Small intestine (tissue), 7 donors: ENCODE results near the gene PLEKHG4. TPM values are rescaled to one million over a fixed set of nuclear protein-coding genes. Genes with fewer than 3 reads are reported as not detected.

Source experiments
- DNase-seq, 2 donors: peaks; one replicate each; pipeline versions ENCODE4 v3.0.0 to v3.0.0-alpha.2; 2013
- FAIRE-seq: peaks from 2 replicates; lab custom pipeline; 2012; peaks lifted over from hg19 to GRCh38; lab: Jason Lieb, UNC
- H3K27ac ChIP-seq, 3 donors: one replicate each; pipeline ENCODE4 v1.5.1; 2013; ENCODE audit warnings: low read length in 2 of 3, mild to moderate bottlenecking in 2 of 3, control low read depth in 1 of 3, inconsistent platforms in 1 of 3, low read depth in 1 of 3, moderate library complexity in 1 of 3
- H3K27me3 ChIP-seq, 3 donors: one replicate each; pipeline ENCODE4 v1.6.1; 2013; ENCODE audit warnings: low read length in 3 of 3, inconsistent platforms in 1 of 3; ENCODE audit not compliant: control insufficient read depth in 3 of 3, insufficient read depth in 3 of 3
- H3K36me3 ChIP-seq, 3 donors: one replicate each; pipeline ENCODE4 v1.6.1; 2013; ENCODE audit warnings: low read length in 3 of 3, inconsistent platforms in 1 of 3, low read depth in 1 of 3, mild to moderate bottlenecking in 1 of 3, moderate library complexity in 1 of 3; ENCODE audit not compliant: control insufficient read depth in 3 of 3, insufficient read depth in 2 of 3
- H3K4me1 ChIP-seq, 3 donors: one replicate each; pipeline ENCODE4 v1.6.1; 2013; ENCODE audit warnings: low read length in 2 of 3, inconsistent platforms in 1 of 3, low read depth in 1 of 3, mild to moderate bottlenecking in 1 of 3, moderate library complexity in 1 of 3; ENCODE audit not compliant: control insufficient read depth in 3 of 3, insufficient read depth in 2 of 3
- H3K4me3 ChIP-seq, 3 donors: one replicate each; pipeline ENCODE4 v1.5.1; 2013; ENCODE audit warnings: low read length in 3 of 3, control low read depth in 1 of 3, inconsistent platforms in 1 of 3, low read depth in 1 of 3, mild to moderate bottlenecking in 1 of 3, moderate library complexity in 1 of 3
- H3K9me3 ChIP-seq, 2 donors: one replicate each; pipeline ENCODE4 v1.6.1; 2013; ENCODE audit warnings: low read depth in 1 of 2, low read length in 1 of 2; ENCODE audit not compliant: control insufficient read depth in 2 of 2, insufficient read depth in 1 of 2
- WGBS, 3 donors: extraction: QIAGEN DNeasy Blood & Tissue Kit; methylation state at CpG; one replicate each; pipeline ENCODE4 v1.1.7; 2013; 5-methylcytosine and 5-hydroxymethylcytosine counted together
- polyA plus RNA-seq, 4 donors: library from polyadenylated mRNA; stranded (reverse) in 3 of 4; unstranded in 1 of 4; fragments of 200-250 nt in 3 of 4; fragments of 120-200 nt in 1 of 4; gene quantifications; one replicate each; pipeline versions ENCODE4 v1.2.1 to v1.2.3, GENCODE V29; 2013
- donor health status: healthy with polysubstance abuse.
- donor health status: control.
- donor health status: control.
- donor health status: Bipolar disorder and iron deficiency.
- donor health status: healthy.

PLEKHG4 gene
- polyA plus RNA-seq, 4 donors, result 1.6 to 7.9 (median 4.9) TPM

GRCh38 chr16:67243481-67243880 is 35.9 kb upstream of the PLEKHG4 start:
- DNase-seq (no peak), FAIRE-seq (no peak)
- Histone ChIP-seq H3K4me3 (no peak overlapping the region), H3K4me1 (peaks cover 2 to 33% (median 5%) of the 10 kb centered on the region in 3 donors), H3K9me3 (no peaks in the 10 kb centered on the region), H3K27ac (peak overlapping the region in 1 of 3 donors; percentile 86), H3K36me3 (peaks cover 0 to 28% (median 4%) of the 10 kb centered on the region in 3 donors), H3K27me3 (peaks cover 0 to 8% (median 0%) of the 10 kb centered on the region in 3 donors)
- 76 to 83% (median 79%) methylated on average over 4 of the region's 4 CpGs for WGBS, 3 donors

- peaks cover 2 to 41% (median 5%) of the 10 kb centered on the region in 3 donors for H3K4me1 ChIP-seq
- H3K9me3 ChIP-seq, result no peaks in the 10 kb centered on the region
- FAIRE-seq, result no peak
- peak; percentile 15 to 61 for DNase-seq
- H3K27ac ChIP-seq, result peak overlapping the region in 1 of 3 donors; percentile 86
- H3K36me3 ChIP-seq, result peaks cover 0 to 17% (median 0%) of the 10 kb centered on the region in 3 donors
- peaks cover 0 to 18% (median 3%) of the 10 kb centered on the region in 3 donors for H3K27me3 ChIP-seq
- H3K4me3 ChIP-seq, result no peak overlapping the region
- WGBS, 3 donors, result 30 to 53% (median 43%) methylated on average over 5 of the region's 5 CpGs
Measured at GRCh38 chr16:67244387-67245185, 34.7 kb upstream of the PLEKHG4 start.

- Histone ChIP-seq H3K4me3 (no peak overlapping the region), H3K27me3 (peaks cover 0 to 24% (median 3%) of the 10 kb centered on the region in 3 donors), H3K27ac (peak overlapping the region in 1 of 3 donors; percentile 86), H3K36me3 (peaks cover 0 to 13% (median 0%) of the 10 kb centered on the region in 3 donors), H3K4me1 (peaks cover 2 to 41% (median 5%) of the 10 kb centered on the region in 3 donors), H3K9me3 (no peaks in the 10 kb centered on the region)
- FAIRE-seq, result no peak
- no peak for DNase-seq
- 47 to 57% (median 51%) methylated on average over 4 of the region's 4 CpGs for WGBS, 3 donors
Measured at GRCh38 chr16:67245186-67245585, 34.1 kb upstream of the PLEKHG4 start.

- peaks cover 0 to 29% (median 3%) of the 10 kb centered on the region in 3 donors for H3K27me3 ChIP-seq
- H3K36me3 ChIP-seq, result peaks cover 0 to 10% (median 0%) of the 10 kb centered on the region in 3 donors
- peak overlapping the region; percentile 59 to 86 (median 60) for H3K27ac ChIP-seq
- peaks cover 2 to 37% (median 5%) of the 10 kb centered on the region in 3 donors for H3K4me1 ChIP-seq
- peak in 1 of 2 donors; percentile 37 for DNase-seq
- no peaks in the 10 kb centered on the region for H3K9me3 ChIP-seq
- peak overlapping the region in 2 of 3 donors; percentile 73 to 78 for H3K4me3 ChIP-seq
- 7 to 18% (median 7%) methylated on average over 8 of the region's 8 CpGs for WGBS, 3 donors
- FAIRE-seq, result no peak
Measured at GRCh38 chr16:67245674-67246080, 33.7 kb upstream of the PLEKHG4 start.

- H3K27ac ChIP-seq, result peak overlapping the region; percentile 59 to 86 (median 60)
- peak; percentile 46 to 82 for DNase-seq
- no peaks in the 10 kb centered on the region for H3K9me3 ChIP-seq
- WGBS, 3 donors, result 0 to 2% (median 1%) methylated on average over 36 to 48 of the region's 48 CpGs
- peaks cover 2 to 32% (median 5%) of the 10 kb centered on the region in 3 donors for H3K4me1 ChIP-seq
- H3K4me3 ChIP-seq, result peak overlapping the region; percentile 73 to 88 (median 78)
- peaks cover 0 to 30% (median 3%) of the 10 kb centered on the region in 3 donors for H3K27me3 ChIP-seq
- no peak for FAIRE-seq
- peaks cover 0 to 9% (median 0%) of the 10 kb centered on the region in 3 donors for H3K36me3 ChIP-seq
Measured at GRCh38 chr16:67246081-67246755, 33.1 kb upstream of the PLEKHG4 start.

- DNase-seq (peak; percentile 87 to 88), FAIRE-seq (no peak)
- Histone ChIP-seq H3K9me3 (no peaks in the 10 kb centered on the region), H3K4me3 (peak overlapping the region; percentile 73 to 88 (median 78)), H3K27me3 (peaks cover 0 to 30% (median 3%) of the 10 kb centered on the region in 3 donors), H3K27ac (peak overlapping the region; percentile 59 to 86 (median 60)), H3K36me3 (peaks cover 0 to 9% (median 0%) of the 10 kb centered on the region in 3 donors), H3K4me1 (peaks cover 2 to 27% (median 5%) of the 10 kb centered on the region in 3 donors)
- 0 to 1% (median 0%) methylated on average over 25 to 26 of the region's 26 CpGs for WGBS, 3 donors
Measured at GRCh38 chr16:67246756-67247191, 32.6 kb upstream of the PLEKHG4 start.

- Histone ChIP-seq H3K27ac (peak within 1 kb of the TSS; percentile 59 to 86 (median 60)), H3K27me3 (peaks cover 0 to 30% (median 3%) of the 10 kb centered on the region in 3 donors), H3K4me3 (peak within 1 kb of the TSS; percentile 73 to 88 (median 78)), H3K4me1 (peaks cover under 1 to 22% (median 5%) of the 10 kb centered on the region in 3 donors), H3K9me3 (no peaks in the 10 kb centered on the region), H3K36me3 (peaks cover 0 to 6% (median 0%) of the 10 kb centered on the region in 3 donors)
- WGBS, 3 donors, result 0% methylated on average over 58 to 60 of the region's 60 CpGs
- FAIRE-seq, result no peak
- peak; percentile 96 for DNase-seq
Measured at GRCh38 chr16:67247192-67248072, 31.9 kb upstream of the PLEKHG4 start, which contains the start of gene FHOD1. Gene FHOD1 (minus strand): TSS chr16:67247481. CDS start chr16:67247410, 71 bp downstream.
